LNCaP clone FGC (cell line): ENCODE measurements around the gene CALY.

Experiments used
- DNase-seq: peaks from one replicate; pipeline ENCODE4 v3.0.0-alpha.2; 2011; ENCODE audit warnings: low read depth
- H3K4me3 ChIP-seq: 2 replicates; pipeline ENCODE4 v1.5.1; 2011; ENCODE audit warnings: mild to moderate bottlenecking, low read depth, low read length, control low read depth
- TF ChIP-seq, protein P1 (sequence below): IDR thresholded peaks from 2 replicates; pipeline ENCODE4 v1.5.1; 2012; ENCODE audit warnings: mild to moderate bottlenecking; ENCODE audit not compliant: control insufficient read depth, insufficient read depth; ENCODE audit errors: extremely low read depth

The CALY gene

GRCh38 chr10:133282846-133283390 is 53.8 kb downstream of the CALY start:
- no peak overlapping the region for H3K4me3 ChIP-seq
- TF ChIP-seq, protein P1, sequence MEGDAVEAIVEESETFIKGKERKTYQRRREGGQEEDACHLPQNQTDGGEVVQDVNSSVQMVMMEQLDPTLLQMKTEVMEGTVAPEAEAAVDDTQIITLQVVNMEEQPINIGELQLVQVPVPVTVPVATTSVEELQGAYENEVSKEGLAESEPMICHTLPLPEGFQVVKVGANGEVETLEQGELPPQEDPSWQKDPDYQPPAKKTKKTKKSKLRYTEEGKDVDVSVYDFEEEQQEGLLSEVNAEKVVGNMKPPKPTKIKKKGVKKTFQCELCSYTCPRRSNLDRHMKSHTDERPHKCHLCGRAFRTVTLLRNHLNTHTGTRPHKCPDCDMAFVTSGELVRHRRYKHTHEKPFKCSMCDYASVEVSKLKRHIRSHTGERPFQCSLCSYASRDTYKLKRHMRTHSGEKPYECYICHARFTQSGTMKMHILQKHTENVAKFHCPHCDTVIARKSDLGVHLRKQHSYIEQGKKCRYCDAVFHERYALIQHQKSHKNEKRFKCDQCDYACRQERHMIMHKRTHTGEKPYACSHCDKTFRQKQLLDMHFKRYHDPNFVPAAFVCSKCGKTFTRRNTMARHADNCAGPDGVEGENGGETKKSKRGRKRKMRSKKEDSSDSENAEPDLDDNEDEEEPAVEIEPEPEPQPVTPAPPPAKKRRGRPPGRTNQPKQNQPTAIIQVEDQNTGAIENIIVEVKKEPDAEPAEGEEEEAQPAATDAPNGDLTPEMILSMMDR = no peak
- DNase-seq = no peak

- H3K4me3 ChIP-seq = no peak overlapping the region
- TF ChIP-seq, protein P1 = no peak
- DNase-seq = no peak
Measured at GRCh38 chr10:133281628-133282372, 54.9 kb downstream of the CALY start.

DNA sequence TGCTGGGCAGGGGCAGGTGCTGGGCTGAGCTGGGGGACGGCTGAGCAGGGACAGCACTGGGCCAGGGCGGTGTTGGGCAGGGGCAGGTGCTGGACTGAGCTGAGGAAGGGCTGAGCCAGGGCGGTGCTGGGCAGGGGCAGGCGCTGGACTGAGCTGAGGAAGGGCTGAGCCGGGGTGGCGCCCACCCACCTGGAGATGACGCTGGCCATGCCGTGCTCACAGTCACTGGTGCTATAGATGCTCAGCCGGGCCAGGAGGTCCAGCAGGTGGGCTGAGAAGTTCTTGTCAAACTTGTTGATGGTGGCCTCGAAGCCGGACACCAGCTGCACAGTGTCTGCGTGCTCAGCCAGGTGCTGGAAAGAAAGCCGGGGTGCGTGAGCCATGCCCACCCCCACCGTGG is 55.6 kb downstream of the CALY start:
- no peak overlapping the region for H3K4me3 ChIP-seq
- DNase-seq = no peak
- TF ChIP-seq, protein P1 = no peak

DNA sequence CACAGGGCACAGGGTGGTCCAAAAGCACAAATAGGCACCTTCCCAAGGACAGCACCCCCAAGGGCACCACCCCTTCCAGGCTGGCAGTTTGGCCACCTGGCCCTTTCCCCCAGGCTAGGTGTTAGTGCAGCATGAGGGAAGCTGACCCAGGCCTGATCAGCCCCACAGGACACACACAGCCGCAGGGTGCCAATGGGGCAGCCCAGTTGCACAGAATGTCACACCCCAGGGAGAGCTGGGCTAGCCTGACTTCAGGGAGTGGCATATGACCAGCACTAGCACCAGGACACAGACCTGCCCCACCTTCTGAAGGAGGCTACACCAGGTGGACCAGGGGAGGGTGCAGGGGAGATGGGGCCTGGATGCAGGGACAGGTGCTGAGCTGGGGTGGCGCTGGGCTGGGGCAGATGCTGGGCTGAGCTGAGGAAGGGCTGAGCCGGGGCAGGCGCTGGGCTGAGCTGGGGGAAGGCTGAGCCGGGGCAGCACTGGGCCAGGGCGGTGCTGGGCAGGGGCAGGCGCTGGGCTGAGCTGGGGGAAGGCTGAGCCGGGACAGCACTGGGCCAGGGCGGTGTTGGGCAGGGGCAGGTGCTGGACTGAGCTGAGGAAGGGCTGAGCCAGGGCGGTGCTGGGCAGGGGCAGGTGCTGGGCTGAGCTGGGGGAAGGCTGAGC is 56.2 kb downstream of the CALY start:
- H3K4me3 ChIP-seq = no peak overlapping the region
- TF ChIP-seq, protein P1 = no peak

DNA sequence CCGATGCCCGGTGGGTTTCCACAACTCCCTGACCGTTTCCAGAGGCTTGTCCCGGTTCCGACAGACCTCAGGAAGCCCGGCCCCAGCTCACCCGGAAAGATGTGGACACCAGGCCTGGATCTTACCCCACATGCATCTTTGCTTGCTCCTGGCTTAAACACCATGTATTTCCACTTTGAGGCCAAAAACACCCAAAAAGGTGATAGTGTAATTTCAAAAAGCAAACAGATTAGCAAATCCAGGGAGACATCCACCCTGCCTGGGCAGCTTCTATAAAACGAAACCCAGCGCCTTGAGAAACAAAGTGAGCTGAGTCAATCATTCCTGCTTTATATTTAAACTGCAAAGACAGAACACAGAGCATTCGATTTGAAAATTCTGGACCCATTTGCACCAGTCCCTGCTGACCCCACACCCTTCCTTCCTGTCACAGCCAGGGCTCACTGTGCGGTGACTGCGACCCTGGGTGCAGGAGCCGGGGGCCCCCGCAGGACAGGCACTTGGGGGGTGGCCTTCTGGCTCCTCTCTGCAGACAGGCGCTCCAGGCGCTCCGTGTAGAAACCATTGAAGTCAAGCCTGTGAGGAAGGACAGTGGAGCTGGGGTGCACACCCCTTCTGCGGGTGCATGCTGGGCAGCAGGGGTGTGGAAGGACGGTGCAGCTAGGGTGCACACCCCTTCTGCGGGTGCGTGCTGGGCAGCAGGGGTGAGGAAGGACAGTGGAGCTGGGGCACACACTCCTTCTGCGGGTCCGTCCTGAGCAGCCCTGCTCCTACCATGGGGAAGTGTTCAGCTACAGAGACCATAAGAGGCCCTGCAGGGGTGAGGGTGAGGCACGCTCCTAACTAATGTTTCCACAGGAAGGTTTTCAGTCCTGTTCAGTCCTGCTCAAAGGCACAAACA is 57.1 kb downstream of the CALY start:
- no peak overlapping the region for H3K4me3 ChIP-seq
- TF ChIP-seq, protein P1 = no peak
- DNase-seq = no peak

More for the DNA sequence above, 56.2 kb downstream of the CALY start:
- DNase-seq = no peak

GRCh38 chr10:133278577-133279265 is 58.0 kb downstream of the CALY start:
- DNase-seq = peak; percentile 25
- TF ChIP-seq, protein P1 = no peak

More at GRCh38 chr10:133278577-133279265, 58.0 kb downstream of the CALY start:
- H3K4me3 ChIP-seq = no peak overlapping the region
